NCI-H510A (cell line): Measurements from ENCODE around the gene STARD7.
"Not testable (repeated sequence)": the region's sequence is repeated elsewhere in the genome, so short reads cannot be mapped to it uniquely, and the experiment has no call there.

Experiments used
- DNase-seq: peaks from one replicate; lab custom pipeline; 2025; lab: John Stamatoyannopoulos, UW

STARD7 gene

DNA sequence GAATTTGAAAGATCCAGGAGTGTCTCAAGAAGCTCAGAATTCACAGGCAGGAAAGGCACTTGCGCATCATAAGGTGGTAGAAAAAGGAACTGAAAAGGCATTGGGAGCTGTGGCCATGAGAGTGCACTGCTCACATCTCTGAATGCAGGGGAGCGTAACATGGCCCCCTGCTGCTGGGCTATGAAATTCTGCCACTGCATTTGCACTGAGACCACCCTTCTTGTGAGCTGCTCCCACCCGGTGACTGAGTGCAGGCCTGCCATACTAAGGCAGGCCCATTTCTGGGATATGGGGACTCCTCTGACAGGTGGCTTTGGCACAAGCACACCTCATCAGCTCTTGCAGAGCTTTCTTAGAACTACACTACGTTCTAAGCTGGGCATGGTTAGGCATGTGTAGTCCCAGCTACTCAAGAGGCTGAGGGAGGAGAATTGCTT, 25.3 kb upstream of the STARD7 start:
- no peak for DNase-seq

DNA sequence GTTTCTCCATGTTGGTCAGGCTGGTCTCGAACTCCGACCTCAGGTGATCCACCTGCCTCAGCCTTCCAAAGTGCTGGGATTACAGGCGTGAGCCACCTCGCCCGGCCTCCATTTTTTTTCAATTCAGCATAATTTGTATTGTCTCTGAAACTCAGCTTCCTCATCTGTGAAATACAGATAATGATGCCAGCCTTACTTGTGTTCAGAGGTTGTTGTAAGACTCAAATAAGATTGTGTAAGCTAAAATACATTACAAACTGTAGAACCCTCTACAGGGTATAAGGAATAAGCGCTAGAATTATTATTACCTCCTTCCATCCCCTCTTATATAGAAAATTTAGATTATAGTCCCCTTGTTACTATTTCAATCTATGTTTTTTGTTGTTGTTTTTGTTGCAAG, 24.8 kb upstream of the STARD7 start:
- no peak for DNase-seq

DNA sequence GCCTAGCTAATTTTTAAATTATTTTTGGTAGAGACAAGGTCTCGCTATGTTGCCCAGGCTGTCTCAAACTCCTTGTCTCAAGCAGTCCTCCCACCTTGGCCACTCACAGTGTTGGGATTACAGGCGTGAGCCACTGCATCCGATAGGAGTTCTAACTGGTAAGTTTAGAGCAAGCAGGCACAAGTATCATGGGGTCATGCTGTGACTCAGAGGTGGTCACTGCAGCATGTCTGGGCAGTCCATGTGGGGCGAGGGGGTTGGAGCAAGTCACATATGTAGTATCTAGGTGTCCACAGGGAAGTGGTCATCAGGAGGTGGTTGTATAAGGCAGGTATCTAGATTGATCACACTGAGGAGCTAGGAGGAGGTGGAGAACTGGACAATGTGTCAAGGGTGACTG, 22.7 kb upstream of the STARD7 start:
- no peak for DNase-seq

DNA sequence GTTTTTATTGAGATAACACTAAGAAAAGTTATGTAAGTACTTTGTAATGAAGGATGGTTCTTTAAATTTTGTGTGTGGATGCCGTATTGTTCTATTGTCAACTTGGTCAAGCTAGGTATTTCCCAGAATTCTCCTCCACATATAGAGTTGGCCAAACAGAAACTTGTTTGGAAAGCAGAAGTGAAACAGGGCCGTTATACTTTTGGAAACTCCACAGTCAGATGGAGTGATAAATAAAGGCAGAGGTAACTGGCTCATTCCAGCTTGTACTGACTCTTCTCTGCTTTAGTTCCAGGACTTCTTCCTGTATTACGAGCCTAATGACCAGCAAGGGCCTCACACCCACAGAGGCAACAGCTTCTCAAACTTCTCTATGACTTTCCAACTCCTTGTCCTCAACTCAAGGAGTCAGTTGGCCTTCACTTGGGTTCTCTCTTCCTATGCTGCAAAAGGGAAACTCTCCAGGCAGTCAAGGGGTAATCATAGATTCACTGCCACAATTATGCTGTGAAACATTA, 16.4 kb upstream of the STARD7 start:
- DNase-seq = no peak

DNA sequence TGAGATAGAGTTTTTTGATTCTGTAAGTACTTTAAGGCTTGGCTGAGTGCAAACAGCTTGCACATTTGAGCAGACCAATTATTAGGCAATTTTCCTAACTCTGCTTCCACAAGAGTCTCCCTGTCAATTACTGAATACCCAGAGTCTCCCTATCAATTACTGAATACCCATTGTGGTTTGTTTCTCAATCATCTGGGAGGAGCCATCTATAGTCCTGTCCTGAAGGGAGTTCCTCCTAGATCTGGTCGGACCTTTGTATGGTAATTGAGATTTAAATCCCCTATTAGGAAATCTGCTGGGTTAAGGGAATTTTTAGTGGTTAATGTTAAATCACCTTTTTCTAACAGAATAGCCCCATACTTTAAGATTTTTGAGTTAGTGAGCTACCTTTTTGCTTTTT, 12.5 kb upstream of the STARD7 start:
- DNase-seq = not testable (repeated sequence)

DNA sequence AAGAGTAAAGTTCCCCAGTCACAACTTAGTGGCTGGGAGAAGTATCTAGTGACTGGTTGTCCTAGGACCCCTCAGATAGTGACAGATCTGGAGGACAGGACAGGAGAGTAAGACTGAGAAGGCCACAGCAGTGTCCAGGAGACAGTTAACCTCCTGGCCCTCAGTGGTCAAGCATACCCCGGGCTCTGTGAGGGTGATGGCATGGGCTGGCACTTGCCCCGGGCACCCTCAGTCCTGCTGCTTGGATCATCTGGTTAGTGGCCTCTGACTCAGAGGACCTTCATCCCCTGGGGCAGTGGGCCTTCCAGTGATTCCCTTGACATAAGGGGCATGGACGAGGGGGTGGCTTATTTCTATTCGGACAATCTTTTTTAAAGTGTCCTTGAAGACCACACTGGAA, 11.3 kb upstream of the STARD7 start:
- DNase-seq = not testable (repeated sequence)

DNA sequence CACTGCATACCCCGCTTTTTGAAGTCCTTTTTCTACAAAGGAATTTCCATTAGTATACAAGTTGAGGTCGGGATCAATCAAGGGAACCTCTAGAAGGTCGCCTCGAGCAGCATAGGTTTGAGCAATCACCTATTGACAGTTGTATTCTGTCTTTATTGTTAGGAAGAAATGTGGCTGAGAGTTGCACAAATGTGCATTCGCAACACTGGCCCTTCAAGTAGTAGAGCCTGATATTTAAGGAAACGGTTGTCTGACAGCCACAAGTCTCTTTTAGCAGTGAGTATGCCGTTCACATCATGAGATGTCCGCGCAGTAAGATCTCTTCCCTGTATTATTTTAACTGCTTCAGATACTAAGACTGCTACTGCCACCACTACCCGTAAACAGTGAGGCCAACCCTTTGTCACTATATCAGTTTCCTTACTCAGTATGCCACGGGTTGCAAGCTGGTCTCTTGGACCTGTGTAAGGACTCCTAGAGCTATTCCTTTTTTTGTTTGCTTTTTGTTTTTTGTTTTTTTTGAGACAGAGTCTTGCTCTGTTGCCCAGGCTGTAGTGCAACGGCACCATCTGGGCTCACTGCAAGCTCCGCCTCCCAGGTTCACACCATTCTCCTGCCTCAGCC, 10.0 kb upstream of the STARD7 start:
- no peak for DNase-seq

DNA sequence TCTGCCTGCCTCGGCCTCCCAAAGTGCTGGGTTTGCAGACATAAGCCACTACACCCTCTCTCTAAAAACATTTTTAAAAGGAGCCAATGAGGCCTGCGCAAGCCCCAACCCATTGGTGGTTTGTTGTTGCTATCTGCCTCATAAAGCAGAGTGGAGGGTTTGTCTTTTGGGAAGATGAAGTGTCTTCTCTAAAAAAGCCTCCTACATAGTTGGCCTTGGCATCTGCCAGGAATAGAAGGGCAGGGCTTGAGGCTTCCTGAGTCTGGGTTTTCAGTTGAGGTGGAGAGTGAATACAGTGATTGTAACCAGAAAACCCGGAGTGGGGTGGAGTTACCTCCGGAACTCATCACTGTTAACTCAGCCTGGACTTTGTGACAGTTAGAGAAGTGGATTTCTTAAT, 5.9 kb upstream of the STARD7 start:
- no peak for DNase-seq

DNA sequence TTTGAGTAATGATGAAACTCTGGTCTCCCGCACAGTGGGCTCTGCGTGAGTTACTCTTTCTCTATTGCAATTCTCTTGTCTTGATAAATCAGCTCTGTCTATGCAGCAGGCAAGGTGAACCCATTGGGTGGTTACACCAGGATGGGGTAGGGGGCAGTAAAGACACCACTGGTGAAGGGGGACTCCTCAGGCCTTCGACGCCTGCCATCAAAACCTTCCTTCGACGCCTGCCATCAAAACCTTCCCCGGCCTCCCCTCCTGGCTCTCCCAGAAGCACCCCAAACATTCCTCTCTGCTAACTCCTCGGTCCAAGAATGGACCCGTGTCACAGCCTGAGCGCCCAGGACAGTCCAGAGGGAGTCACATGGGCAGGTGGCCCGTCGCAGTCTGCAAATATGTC, 4.8 kb upstream of the STARD7 start:
- no peak for DNase-seq

DNA sequence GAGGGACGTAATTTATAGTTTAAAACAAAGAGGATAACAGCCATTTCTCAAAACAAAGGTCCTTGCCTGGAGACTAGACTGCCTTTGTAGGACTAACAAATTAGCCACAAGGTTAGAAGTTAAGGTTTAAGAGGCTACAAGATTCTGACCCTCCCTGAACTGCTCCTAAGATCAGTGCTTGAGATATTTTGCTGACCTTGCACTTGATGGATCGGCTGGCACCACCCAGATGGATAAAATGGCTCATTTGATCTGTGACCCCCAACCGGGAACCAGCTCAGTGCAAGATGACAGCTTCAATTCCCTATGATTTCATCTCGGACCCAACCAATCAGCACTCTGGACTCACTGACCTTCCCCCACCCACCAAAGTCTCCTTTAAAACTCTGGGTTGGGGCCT, 3.7 kb upstream of the STARD7 start:
- no peak for DNase-seq

DNA sequence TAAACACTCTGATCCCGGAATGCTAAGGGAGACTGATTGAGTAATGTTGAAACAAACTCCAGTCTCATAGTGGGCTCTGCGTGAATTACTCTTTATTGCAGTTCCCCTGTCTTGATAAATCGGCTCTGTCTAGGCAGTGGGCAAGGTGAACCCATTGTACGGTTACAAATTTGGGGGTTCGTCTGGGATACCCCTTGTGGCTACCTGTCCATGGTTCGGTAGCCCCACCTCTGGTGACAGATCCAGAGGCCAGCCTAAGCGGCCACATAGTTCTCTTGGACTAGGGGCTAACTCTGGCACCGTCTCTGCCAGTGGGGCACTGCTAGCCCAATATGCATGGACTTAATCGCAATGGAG, 1.1 kb upstream of the STARD7 start:
- no peak for DNase-seq

DNA sequence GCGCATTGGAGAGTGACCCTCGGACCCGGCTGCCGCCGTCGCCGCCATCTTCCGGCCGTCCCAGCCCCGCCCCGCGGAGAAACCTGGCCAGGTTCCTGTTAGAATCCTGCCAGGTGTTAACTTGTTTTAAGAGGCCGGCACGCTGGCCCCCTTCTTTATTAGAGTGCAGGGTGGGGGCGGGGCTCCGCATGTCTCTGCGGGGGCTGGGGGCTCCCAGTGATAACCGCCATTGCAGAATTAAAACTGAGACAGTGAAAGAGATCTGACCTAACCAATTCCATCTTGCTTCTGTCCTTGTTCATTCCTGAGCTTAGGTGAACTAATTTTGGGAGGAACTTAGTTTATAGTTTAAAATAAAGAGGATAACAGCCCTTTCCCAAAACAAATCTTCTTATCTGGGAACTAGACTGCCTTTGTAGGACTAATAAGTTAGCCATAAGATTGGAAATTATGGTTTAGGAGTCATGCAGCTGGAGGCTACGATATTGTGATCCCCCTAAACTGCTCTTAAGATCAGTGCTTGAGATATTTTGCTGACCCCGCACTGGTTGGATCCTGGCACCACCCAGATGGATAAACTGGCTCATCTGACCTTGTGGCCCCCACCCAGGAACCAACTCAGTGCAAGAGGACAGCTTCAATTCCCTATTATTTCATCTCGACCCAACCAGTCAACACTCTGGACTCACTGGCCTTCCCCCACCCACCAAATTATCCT, 543 bp upstream of the STARD7 start:
- no peak for DNase-seq

DNA sequence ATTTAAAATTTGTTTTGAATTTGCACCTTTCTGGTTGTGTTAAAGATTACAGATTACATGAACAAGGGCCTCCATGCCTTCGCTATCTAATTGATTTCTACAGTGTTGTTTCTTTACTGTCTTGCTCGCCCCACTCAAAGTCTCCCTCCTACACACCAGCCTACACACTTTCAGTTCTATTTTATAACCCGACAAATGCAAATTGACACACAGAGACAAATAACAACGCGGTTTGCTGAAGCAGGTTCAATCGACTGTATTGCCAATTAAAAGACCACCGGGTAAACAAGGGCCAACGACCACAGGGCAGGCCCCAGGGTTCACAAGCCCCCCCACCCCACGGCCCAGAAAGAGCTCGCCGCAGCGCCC, 869 bp downstream of the STARD7 start:
- DNase-seq = no peak

DNA sequence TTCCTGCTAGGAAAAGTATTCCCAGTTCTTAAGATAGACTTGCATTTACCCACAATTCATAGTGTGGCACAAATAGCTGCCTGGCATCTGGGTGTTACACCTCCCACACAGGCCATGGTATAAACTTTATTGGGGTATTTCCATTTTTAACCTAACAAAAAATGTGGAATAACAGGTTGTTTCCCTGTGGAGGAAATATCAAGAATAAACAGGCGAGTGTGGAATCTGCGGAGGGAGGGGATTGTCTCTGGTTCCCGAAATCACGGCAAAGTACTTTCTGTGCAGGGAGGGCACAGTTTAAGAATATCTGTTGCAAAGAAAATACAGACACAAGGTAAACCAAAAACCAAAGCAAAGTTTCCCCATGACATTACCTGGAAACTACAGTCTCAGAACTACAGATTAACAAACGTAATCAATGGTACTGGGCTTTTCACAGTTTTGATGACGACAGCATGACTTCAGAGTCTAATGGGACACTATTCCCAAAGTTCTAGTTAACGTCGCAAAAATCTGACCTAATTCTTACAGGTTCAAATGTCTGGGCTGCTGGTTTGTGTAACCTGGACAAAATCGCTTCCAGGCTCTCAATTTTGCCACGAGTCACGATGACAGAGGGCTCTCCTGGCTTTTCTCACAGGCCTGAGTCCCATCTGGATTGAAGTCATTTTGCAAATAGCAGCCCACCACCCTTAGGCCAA, 1.4 kb downstream of the STARD7 start:
- no peak for DNase-seq

DNA sequence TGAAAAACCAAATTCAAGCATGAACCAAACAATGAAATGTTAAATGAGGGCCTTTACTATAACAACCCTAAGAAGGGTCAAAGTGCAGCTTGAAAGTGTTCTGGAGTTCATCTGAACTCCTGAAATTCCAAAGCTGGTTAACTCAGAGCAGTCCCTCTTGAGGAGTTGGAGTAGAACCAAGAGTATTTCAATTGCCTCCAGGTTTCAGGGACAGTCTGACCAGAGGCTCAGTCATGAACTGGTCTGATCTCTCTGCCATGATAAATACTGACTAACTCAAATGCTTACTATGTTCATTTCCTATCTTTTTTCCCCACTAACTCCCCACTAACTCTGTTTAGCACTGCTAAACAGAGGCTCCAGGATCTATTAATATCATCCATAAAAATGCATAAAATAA, 2.7 kb downstream of the STARD7 start:
- no peak for DNase-seq

DNA sequence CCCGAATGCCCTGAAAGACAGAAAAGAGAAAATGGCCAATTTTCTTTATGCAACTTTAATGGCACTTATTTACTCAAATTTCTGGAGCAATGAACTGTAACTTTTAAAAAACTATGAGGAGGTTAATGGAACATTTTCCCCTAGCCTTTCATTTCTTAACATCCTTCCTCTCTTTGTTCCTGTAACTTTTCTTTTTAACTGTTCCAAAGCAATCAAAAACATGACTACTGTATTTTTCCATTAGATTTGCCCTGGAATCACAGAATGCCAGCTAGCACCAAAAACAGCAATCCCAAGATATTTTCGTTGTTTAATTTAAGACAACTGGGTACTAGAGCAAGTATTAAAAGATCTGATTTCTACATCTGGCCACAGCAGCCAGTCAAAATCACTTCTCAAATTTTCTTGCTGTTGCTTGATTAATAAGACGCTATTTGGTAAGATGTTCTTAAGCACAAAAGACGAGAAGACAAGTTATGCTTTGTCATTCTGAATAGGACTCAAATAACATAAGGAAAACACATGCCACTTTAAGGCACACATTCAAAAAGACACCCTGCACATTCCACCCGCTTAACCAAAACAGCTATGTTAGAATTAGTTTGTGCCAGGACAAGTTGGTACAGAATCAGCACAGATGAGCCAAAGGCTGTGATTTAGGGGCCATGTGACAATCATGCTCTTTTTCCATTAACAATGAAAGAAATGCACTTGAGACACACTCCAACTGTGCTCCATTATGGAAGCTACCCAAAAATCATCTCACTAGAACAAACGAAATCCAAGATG, 3.6 kb downstream of the STARD7 start:
- DNase-seq = no peak

DNA sequence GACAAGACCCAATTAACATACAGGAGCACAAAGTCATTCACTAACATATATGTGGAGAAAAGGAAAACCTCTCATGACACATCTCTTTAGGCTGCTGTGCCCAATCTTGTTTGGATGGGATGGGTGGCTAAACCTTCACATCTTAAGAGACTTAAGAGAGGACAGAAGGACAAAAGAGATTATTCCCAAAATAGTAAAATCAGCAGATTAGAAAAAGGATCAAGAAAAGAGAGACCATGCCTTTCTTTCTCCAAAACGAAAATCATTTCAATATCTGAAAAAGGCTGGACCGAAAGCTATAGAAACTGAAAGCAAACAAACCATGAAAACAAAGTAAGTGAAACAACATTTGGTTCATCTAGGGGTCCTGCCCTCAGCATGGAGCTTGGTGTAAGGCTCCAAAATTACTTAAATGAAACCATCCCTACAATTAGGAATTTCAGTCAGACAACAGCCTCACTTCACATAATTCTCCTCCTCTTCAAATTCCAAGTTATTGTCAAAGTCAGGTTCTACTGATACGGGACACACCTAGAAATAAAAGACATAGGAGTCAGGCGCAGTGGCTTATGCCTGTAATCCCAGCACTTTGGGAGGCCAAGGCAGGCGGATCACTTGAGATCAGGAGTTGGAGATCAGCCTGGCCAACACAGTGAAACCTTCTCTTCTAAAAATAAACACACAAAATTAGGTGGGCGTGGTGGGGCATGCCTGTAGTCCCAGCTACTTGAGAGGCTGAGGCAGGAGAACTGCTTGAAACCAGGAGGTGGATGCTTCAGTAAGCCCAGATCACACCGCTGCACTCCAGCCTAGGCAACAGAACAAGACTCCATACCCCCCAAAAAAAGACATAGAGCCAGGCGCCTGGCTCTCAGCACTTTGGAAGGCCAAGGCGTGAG, 5.2 kb downstream of the STARD7 start:
- DNase-seq = no peak

DNA sequence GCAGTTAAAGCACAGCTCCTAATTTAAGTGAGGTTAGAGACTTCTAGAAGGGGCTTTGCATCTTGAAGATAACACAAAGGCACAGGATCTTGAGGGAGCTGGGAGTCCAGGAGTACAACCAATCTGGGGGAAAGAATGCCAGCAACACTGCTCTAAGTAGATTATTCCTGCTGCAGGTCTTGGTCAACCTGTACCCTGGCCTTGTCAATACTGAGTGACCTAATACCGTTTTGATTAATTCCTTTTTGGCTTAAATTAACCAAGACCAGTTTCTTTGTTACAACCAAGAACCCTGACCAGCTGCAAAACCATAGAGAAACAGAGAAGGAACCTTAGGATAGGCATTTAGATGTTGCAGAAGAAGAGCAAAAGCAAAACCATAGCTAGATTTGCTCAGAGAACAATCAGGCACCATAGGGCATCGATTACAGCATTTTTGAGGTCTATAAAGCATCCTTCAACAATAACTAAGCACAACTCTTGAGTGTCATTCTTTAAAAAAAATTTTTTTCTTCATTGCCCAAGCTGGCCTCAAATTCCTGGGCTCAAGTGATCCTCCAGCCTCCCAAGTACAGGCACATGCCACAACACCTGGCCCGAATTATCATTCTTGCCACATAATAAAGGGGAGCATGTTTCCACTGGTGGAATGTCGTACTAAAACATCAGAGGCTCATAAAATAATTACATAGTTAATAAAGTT, 6.3 kb downstream of the STARD7 start:
- no peak for DNase-seq

DNA sequence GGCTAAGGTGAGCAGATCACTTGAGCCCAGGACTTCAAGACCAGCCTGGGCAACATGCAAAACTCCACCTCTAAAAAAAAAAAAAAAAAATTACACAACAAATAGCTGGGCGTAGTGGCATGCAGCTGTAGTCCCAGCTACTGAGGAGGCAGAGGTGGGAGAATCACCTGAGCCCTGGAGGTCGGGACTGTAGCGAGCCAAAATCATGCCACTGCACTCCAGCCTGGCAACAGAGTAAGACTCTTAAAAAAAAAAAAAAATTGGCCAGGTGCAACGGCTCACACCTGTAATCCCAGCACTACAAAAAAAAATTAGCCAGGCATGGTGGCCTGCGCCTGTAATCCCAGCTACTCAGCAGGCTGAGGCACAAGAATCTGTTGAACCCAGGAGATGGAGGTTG, 7.3 kb downstream of the STARD7 start:
- no peak for DNase-seq

DNA sequence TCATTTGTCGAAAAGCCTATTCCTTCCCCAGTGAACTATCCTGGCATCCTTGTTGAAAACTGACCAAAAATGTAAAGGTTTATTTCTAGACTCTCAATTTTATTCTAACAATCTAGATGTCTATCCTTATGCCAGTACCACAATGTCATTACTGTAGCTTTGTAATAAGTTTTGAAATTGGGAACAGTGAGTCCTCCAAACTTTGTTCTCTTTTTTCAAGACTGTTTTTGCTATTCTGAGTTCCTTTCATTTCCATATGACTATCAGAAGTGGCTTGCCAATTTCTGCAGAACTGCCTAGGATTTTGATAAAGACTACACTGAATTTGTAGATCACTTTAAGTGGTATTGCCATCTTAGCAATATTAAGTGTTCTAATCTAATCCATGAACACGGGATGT, 9.7 kb downstream of the STARD7 start:
- no peak for DNase-seq
